ENCODE data around the gene MIP. TPM values are rescaled to one million over a fixed set of nuclear protein-coding genes. Genes with fewer than 3 reads are reported as not detected.

The MIP gene
- total RNA-seq, result not detected in 2 replicates

DNA sequence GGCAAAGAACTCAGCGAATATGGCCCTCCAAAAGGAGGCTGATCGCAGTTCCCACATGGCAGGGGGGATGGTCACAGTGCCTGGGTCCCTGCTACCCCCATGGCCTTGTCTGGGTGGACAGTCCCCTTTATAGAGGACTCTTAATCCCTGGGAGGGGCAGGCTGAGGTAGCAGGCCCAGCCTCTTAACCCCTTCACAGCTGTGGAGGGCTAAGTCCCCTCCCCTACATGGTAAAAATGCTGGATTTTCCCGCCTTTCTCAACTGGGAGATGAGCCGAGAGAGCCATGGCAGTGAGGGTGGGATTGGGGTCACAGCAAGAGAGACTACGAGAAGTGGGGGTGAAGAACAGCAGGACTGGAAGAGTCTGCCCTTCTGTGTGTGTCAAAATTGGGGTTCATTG lies at the start of gene MIP:
TSS of gene MIP (minus strand) at position 101 of the 400 bp plus-strand sequence. CDS start at position 57, 44 bp downstream.

DNA sequence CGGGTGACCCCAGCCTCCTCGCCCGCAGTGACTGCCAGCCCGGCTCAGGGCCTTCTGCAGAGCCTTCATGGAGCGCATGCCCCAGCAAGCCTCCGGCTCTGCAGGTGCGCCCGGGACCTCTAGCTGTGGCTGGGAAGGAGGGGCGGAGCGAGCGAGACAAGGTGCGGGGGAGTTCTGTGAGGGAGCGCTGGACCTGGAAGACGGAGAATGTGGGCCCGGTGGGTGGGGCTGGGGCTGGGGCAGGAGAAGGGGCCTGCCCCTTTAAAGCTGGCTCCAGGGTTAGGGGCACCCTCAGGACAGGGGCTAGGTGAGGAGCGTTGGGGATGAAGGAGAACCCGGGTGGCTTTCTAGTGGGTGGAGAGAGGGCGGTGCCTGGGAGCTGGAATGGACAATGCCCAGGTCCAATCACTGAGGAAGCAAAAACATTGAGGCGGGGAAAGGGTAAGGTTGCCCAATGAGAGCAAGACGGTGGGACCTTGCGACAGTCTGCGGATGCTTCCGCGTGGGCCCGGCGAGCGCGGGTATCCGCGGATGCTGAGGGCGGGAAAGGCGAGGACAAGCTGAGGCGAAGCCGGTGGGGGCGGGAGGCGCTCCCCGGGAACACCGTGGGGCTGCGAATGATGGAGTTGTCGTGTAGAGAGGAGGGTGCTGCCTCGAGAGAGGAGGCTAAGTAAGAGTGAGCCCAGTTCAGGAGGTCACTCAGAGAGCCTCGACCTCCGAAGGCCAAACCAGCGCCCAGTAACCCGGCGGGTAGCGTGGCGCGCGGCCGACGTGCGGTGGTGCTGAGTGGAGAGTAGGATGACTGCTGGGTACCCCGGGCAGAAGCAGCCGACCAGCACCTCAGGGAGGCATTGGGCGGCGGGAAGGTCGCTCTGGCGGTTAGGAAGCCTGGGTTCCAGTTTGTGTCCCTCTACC lies 33.8 kb upstream of the MIP start, which contains the start of gene GLS2:
TSS of gene GLS2 (minus strand) at position 121 of the 915 bp plus-strand sequence. CDS start at position 78, 43 bp downstream.

DNA sequence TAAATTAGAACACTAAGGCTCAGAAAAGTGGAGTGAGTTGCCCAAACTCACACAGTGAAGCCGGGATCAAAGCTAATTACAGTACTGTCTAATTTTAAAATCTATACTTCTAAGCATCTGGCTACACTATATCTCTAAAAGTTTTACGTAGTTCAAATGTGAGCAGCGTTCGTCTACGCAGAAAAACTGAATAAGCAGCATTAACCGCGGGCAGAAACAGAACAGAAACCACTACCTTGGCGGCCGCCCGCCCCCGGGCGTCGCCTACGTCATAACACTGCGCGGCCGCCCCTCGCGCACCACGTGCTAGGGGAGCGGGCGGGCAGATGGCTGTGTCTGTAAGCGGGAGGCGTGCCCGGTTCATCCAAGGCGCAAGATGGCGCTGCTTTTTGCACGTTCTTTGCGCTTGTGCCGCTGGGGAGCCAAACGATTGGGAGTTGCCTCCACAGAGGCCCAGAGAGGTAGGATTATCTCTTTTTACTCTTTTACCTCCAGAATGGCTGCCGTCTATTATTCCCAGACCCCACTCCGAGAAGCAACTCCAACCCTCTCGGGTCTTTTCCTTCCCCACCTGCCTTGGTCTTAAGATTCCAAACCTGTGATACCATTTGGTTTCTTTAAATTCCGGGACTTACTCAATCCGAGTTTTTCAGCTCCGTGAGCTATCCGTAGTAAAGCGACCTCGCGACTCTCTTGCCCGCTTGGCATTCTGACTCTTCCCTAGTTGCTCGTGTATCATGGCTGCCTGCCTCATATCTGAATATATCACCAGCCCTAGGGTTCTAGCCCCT lies 14.0 kb upstream of the MIP start, which contains the start of gene SPRYD4:
TSS of gene SPRYD4 (plus strand) at position 363 of the 791 bp plus-strand sequence. CDS start at position 377, 14 bp downstream.

DNA sequence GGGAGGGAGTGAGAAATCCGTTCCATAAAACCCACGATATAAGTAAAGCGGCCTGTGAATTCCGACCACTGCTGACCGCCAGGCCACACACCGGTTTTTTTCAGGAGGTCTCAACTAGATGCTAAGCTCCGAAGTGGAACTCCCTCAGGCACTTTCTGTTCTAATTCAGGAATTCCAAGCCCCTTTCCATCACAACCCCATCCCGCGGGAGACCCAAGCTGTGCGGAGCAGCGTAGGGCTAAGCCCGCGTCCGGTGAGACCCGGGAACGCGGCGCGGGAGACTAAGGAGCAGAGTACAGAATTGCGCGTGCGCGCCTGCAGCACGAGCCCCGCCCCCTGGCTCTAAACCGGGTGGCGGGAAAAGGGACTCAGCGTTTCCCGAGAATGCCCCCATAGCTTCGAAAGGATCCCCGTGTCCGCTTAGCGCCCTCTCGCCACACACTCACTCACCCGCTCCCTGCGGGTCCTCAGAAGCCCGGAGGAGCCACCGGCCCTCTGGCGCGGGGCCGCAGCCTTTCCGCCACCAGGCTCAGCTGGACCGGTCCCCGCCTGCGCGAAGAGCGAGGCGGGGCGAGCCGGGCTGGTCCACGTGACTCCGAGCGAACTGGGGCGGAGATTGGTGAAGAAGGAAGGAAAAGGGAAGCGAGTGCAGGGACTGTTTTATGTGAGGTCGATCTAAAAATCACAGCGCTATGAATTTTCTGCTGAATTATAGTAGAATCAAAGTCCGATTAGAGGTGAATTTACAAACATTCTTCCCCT lies 5.4 kb downstream of the MIP start, which contains the start of gene TIMELESS:
TSS of gene TIMELESS (minus strand) at position 567 of the 762 bp plus-strand sequence. CDS start 15,256 bp downstream, outside the sequence.

Other genes starting within 250 kb of the MIP start
- 95.6 and 123 TPM in 2 replicates for gene RNF41, start 232.7 kb downstream of the MIP start, total RNA-seq
- 30.7 and 34.0 TPM in 2 replicates for gene NABP2, start 230.3 kb downstream of the MIP start, total RNA-seq
- gene SLC39A5, start 224.6 kb downstream of the MIP start, total RNA-seq, result not detected in 2 replicates
- 19.9 and 25.0 TPM in 2 replicates for gene ANKRD52, start 196.3 kb downstream of the MIP start, total RNA-seq
- gene COQ10A, start 187.7 kb downstream of the MIP start, total RNA-seq, result 8.6 and 9.2 TPM in 2 replicates
- gene CS, start 154.3 kb downstream of the MIP start, total RNA-seq, result 238 and 262 TPM in 2 replicates
- 86.9 and 93.8 TPM in 2 replicates for gene CNPY2, start 138.7 kb downstream of the MIP start, total RNA-seq
- 13.3 and 18.8 TPM in 2 replicates for gene PAN2, start 120.7 kb downstream of the MIP start, total RNA-seq
- not detected in 2 replicates for gene IL23A, start 115.8 kb downstream of the MIP start, total RNA-seq
- 67.8 and 71.0 TPM in 2 replicates for gene STAT2, start 94.5 kb downstream of the MIP start, total RNA-seq
- not detected in 2 replicates for gene APOF, start 91.8 kb downstream of the MIP start, total RNA-seq
- 14.6 and 17.9 TPM in 2 replicates for gene TIMELESS, start 5.2 kb downstream of the MIP start, total RNA-seq
- gene SPRYD4, start 13.9 kb upstream of the MIP start, total RNA-seq, result 2.6 and 2.7 TPM in 2 replicates
- 0.13 and 0.22 TPM in 2 replicates for gene GLS2, start 33.5 kb upstream of the MIP start, total RNA-seq
- 43.8 and 53.7 TPM in 2 replicates for gene RBMS2, start 67.2 kb upstream of the MIP start, total RNA-seq
- 54.4 and 69.6 TPM in 2 replicates for gene BAZ2A, start 175.7 kb upstream of the MIP start, total RNA-seq
- 679 and 680 TPM in 2 replicates for gene ATP5F1B, start 191.3 kb upstream of the MIP start, total RNA-seq
- 210 and 239 TPM in 2 replicates for gene PTGES3, start 233.6 kb upstream of the MIP start, total RNA-seq

Data from thoracic aorta endothelial cell (primary cell).